ENCODE measurements around the gene PSMD1.
"Not testable (repeated sequence)": the region's sequence is repeated elsewhere in the genome, so short reads cannot be mapped to it uniquely, and the experiment has no call there.

Gene PSMD1

GRCh38 chr2:231187736-231188505, 131.3 kb downstream of the PSMD1 start:
- no peak for DNase-seq (ENCODE audit: low spot score)

DNA sequence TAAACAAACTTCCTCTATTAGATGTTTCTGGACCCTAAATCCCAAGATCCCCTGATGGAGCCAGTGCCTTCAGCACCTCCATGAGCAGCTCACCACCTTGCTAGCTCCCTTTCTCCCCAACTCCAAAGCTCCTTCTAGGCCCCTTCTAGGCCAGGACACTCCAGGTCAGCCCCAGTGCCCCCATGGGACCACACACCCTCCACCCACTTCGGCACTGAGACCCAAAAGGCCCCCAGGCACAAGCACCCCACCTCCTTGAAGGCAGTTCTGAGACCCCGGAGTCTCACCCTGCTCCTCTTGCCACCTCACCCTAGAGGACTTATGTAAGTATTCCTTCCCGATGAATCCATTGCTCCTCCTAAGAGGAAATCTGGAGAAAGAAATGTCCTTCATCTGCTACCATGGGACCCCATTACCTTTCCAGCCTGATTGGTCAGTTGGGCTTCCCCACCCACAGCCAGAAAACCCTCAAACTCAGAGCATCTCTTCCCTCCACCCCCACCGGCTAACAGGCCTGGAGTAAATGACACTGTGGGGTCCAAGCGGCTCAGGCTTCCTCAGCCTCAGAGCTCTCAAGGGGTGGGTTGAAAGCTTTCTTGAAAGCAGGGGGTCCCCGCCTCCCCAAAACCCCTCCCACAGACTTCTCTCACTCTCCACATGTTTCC, 132.0 kb downstream of the PSMD1 start:
- no peak for DNase-seq (ENCODE audit: low spot score)

- no peak for DNase-seq (ENCODE audit: low spot score)
Measured at GRCh38 chr2:231189171-231189530, 132.5 kb downstream of the PSMD1 start.

DNA sequence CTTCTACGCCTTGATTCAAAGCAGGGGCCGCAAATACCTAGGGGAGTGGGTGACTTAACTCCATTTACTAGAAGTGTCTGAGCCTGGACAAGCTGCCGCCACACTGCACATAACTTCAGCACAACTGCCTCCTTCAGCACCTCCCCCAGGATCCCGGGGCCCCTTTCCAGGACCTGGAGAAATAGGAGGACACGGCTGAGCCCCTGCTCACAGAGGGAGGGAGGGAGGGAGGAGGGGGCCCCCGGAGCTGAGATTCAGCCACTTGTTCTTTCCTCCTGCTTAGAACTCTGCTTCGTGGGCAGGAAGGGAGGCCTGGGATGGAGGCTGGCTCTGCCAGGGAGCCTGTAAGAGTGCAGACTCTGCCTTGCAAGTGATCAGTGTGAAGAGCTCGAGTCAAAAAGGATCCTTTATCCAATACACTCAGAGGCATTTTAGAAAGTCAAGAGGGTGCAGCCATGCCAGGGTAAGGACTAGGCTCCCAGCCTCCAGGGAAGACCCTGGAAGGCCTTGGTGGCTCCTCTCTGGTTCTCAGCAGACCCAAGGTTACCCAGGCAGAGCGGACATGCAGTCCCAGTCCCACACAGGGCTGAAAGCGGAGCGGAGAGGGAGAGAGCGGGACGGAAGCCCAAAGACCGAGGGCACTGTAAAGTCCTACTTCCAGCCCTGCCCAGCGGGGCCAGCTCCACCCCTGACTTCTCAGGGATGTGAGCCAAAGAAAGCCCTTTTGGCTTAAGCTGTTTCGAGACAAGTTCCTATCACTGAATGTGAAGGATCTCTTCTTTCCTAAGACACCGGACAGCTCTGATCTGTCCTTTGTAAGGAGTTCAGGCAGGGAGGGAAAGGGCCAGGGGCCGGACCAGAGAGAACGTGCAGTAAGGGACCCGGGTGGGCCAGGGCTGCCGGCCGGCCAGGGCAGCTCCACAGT, 133.2 kb downstream of the PSMD1 start:
- no peak for DNase-seq (ENCODE audit: low spot score)

DNA sequence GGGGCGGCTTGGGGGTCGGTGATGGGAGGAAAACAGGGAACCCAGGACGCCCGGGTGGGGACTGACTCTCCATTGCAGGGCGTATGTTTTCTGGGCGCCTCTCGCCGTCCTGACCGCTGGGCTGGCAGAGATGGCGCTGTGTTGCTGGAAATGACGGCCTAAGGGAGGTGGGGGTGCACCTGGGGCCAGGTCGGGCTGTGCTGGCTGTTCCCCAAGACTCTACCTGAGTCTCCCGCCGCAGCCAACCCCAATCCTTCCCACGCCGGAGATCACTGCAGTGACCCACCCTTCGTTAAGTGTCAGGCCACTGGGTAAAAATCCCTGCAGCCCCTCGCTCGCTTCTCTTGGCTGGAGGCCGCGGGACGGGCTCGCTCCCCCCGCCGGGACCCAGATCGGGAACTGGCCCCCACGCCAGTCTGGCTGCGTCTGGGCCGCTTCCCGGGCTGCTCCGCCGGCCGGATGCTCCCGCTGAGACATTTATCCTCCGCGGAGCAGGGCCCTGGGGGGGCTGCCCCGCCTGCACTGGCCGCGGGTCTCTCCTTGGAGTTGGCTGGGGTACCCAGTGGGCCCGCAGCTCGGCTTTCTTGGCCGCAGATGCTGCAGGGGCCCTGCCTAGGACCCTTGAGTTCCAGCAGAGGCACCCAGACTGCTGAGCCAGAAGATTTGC, 134.0 kb downstream of the PSMD1 start:
- DNase-seq (ENCODE audit: low spot score): no peak

- no peak for DNase-seq (ENCODE audit: low spot score)
Measured at GRCh38 chr2:231191896-231192872, 135.5 kb downstream of the PSMD1 start.

DNA sequence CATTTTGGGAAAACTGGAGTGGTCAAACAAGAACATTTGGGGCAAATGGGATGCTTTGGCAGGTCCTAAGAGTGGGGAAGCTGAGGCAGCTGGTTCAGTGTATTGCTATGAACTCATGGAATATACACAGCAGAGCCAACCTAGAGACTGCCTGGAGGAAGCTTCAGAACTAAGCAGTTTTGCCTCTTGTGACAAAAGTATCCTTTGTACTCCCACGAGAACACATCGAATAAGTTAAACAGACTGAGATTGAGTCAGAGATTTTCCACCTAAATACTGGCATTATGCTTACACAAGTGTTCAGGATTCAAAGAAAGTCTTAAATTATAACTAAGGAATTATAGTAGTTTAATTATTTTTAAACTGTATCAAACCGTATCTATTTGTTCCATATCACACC, 136.5 kb downstream of the PSMD1 start:
- DNase-seq (ENCODE audit: low spot score): no peak

- no peak for DNase-seq (ENCODE audit: low spot score)
Measured at GRCh38 chr2:231196592-231196991, 139.9 kb downstream of the PSMD1 start.

DNA sequence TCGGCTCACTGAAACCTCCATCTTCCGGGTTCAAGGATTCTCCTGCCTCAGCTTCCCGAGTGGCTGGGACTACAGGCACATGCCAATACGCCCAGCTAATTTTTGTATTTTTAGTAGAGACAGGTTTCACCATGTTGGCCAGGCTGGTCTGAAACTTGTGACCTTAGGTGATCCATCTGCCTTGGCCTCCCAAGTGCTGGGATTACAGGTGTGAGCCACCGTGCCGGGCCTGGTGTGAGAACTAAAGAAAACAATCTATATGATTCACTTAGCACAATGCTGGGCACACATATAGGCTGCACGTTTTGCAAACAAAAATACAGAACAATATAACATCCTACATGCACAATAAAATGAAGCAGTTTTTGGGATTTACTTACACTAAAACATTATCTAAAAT, 140.5 kb downstream of the PSMD1 start:
- DNase-seq (ENCODE audit: low spot score): not testable (repeated sequence)

- DNase-seq (ENCODE audit: low spot score): peak; percentile 28
Measured at GRCh38 chr2:231197706-231198290, 141.1 kb downstream of the PSMD1 start.

DNA sequence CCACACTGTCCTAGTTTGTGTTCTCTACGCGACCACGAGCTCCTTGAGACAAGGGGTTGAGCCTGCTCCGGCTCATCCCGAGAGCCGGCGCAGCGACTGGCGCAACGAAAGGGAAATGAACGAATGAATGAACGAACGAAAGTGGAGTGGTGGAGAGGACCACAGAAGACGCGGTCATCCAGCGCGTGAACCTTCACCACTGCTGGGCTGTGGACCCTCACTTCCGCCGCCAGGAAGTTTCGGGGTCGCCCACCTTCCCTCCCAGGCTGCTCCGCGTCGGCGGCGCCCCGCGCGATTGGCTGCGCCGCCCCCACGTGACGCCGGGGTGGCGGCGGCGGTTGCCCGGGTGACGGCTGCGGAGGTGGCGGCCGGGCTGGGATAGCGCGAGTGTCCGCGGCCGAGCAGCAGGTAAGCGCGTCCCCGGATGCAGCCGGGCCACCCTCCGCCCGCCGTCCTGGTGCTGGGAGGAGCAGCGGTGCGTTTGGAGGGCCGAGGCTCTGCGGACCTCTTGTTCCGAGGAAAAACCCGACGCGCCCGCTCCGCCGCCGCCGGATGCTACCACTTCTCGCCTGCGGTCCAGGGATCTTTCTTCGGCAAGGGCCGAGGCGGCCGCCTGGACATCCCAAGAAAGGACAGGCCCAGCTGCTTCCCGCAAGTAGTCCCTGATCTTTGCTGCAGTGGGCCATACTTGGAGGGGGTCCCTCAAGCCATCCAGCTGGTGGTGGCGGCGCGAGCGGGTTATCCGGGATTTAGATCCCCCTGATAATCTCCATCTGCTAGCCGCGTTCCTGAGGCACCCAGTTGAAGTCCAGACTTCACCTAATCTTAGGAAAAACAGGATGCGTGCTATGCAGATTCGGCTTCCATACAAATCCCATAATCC, 141.9 kb downstream of the PSMD1 start, which contains the start of gene ARMC9:
ARMC9 (plus strand) TSS at position 341 of the 883 bp plus-strand sequence. CDS start 7,608 bp downstream, outside the sequence.
- DNase-seq (ENCODE audit: low spot score): peak; percentile 79

DNA sequence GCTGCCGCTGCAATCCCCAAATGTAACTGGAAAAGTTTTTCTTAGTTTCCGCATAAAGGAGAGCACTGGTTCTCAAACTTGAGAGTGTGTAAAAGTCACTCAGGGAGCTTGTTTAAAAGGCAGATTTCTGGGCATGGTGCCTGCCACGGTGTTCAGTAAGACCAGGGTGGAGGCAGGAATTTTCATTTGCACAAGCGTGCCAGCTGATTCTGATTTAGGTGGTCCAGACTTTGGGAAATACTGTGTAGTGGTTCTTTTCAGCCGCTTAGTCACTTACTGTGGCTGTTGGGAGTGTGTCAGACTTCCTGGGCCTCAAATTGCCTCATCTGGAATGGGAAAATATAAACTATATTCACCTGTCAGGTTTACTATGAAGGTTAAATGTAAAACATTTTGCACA, 142.6 kb downstream of the PSMD1 start:
- DNase-seq (ENCODE audit: low spot score): peak; percentile 75

DNA sequence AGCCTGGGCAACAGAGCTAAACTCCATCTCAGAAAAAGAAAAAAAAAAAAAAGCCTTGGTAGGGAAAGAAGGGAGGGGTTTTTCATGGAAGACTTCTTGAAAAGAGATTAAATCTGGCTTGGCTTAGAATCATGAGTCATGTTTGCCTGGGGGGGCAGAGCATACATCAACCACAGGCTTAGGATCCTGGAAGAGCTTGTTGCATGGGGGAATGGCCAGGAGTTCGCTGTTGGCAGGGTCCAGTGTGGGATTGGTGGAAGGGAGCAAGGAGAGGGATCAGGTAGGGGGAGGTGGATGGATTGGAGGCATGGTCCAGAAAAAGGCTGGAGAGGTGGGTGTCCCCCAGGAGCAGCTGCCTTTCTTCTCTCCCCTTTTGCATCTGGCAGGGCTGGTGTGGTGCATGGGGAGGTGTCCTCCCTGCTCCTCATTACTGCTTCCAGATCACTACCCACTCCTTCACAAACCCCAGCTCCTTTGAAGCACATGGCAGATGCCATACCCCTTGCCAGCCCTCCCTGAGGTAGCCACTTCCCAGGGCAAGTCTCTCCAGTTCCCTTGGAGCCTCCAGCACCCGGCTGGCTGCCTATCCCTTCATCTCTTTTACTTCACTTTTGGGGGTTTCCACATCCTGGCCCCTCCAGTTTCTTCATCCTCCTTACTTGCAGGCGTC, 144.3 kb downstream of the PSMD1 start:
- DNase-seq (ENCODE audit: low spot score): no peak

DNA sequence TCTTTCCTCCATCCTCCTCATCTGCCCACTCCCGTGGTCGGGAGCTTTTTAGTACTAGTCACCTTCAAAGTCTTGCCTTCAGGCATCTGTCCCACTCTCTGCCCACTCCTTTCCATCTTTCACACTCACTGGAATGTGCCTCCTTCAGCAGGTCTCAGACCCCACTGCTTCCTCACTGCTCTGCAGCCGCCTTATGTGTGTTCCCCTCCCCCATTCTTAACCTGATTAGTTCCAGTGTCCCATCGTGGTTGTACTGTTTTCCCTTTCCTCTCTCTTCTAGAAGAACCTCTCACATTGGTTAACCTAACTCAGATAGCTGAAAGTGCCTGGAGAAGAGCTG, 144.8 kb downstream of the PSMD1 start:
- DNase-seq (ENCODE audit: low spot score): no peak

DNA sequence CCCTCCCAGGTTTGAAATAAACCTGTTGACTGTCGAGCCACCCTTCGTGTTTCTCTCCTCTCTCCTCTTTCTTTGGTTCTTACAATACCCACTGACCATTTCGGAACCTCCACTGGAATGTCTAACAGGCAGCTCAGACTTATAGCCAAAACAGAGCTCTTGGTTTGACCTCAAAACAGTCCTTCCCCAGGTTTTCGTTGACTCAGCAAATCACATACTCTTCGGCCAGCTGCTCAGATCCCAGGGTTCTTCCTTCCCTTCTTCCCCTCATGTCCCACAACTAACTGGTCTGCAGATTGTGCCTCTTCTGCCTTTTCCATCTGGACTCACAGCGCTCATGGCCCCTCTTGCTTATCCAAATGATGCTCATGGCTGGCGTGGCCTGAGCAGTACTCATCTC, 146.4 kb downstream of the PSMD1 start:
- no peak for DNase-seq (ENCODE audit: low spot score)

DNA sequence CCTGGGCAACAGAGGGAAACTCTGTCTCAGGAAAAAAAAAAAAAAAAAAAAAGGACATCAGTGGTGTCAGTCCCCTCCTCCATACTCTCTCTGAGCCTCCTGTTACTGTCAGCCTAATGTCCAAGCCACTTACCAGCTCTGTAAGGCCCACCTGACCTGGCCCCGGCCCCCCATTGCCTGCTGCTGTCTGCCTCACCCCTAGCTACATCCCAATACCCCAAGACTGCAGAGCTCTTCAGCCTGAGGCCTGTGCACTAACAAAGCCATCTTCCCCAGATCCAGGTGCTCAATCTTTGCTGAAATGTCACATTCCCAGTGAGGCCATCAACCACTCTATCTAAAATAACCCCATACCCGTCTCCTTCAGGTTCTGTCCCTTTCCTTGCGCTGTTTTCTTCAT, 147.5 kb downstream of the PSMD1 start:
- no peak for DNase-seq (ENCODE audit: low spot score)

DNA sequence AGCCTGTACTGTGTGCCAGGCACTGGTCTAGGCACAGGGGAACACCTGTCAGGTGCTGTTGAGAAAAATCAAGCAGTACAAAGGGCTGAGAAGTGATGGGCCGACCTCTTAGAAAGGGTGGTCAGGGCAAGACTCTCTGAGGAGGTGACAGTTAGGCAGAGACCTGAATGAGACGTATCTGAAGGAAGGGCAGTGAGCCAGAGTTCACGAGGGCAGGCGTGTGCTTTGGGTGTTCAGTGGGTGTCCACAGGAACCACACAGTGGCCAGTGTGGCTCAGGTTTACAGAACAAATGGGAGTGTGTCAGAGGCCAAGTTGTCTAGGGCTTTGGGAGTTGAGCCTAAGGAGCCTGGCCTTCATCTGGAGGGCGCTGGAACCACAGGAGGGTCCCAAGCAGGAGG, 147.9 kb downstream of the PSMD1 start:
- DNase-seq (ENCODE audit: low spot score): no peak

- DNase-seq (ENCODE audit: low spot score): no peak
Measured at GRCh38 chr2:231207734-231208133, 151.1 kb downstream of the PSMD1 start.

DNA sequence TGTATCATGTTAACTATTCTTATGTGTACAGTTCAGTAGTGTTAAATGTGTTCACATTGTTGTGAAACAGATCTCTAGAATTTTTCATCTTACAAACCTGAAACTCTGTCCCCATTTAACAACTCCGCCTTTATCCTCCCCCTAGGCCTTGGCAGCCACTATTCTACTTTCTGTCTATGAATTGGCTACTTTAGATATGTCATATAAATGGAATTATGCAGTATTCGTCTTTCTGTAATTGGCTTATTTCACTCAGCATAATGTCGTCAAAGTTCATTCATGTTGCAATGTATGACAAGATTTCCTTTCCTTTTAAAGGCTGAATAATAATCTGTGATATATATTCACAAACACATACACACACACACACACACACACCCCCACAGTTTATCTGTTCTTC, 154.1 kb downstream of the PSMD1 start:
- DNase-seq (ENCODE audit: low spot score): no peak
